Measurements from ENCODE around the gene TEC. TPM values are rescaled to one million over a fixed set of nuclear protein-coding genes. Genes with fewer than 3 reads are reported as not detected.

Gene TEC
- total and polyA plus RNA-seq, 2 experiments from 2014 or later, result 2.9 to 3.0 TPM

GRCh38 chr4:48116582-48116981, 153.1 kb downstream of the TEC start:
- TF ChIP-seq CREB1 (CRISPR knock-in tag; IDR thresholded peaks at IDR 0.05; ENCODE audit: low read depth), result no peak

GRCh38 chr4:48114412-48114811, 155.2 kb downstream of the TEC start:
- Histone ChIP-seq H3K79me2 (replicated peaks; ENCODE audit: insufficient read depth) (no peaks in the 10 kb centered on the region), H3K4me1 (ENCODE audit: insufficient read depth) (peaks cover 18% of the 10 kb centered on the region), H3F3A (replicated peaks; ENCODE audit: low read depth) (no peaks in the 10 kb centered on the region), H3K4me3 (no peak overlapping the region), H3K27me3 (ENCODE audit: insufficient read depth) (no peaks in the 10 kb centered on the region), H3K36me3 (ENCODE audit: insufficient read depth) (no peaks in the 10 kb centered on the region), H3K27ac (ENCODE audit: low read depth) (no peak overlapping the region), H3K9me2 (ENCODE audit: insufficient read depth) (no peaks in the 10 kb centered on the region), H3K4me2 (no peak overlapping the region), H4K20me1 (replicated peaks; ENCODE audit: insufficient read depth) (no peaks in the 10 kb centered on the region), H2AFZ (no peak overlapping the region)
- DNase-seq (ENCODE audit: low spot score) (no peak), ATAC-seq (no peak)
- peaks cover 34% of the 10 kb centered on the region for H3K4me1 Mint-ChIP-seq
- no peaks in the 10 kb centered on the region for H3K9me3 Mint-ChIP-seq
- peaks cover 2% of the 10 kb centered on the region for H3K27me3 Mint-ChIP-seq (ENCODE audit: insufficient read depth, low read depth, poor library complexity)
- no peak overlapping the region for H3K4me3 Mint-ChIP-seq
- H3K27ac Mint-ChIP-seq, result peak overlapping the region; percentile 7; the same call in 1 of the 2 replicates
- H3K36me3 Mint-ChIP-seq (ENCODE audit: low read depth), result no peaks in the 10 kb centered on the region
- TF ChIP-seq EZH2 (IDR thresholded peaks at IDR 0.05; ENCODE audit: low read depth, unreplicated experiment) (no peak), NANOG (IDR thresholded peaks at IDR 0.05; ENCODE audit: borderline replicate concordance) (no peak), POLR2AphosphoS5 (IDR thresholded peaks at IDR 0.05; ENCODE audit: low read depth) (no peak), CREB1 (CRISPR knock-in tag; IDR thresholded peaks at IDR 0.05; ENCODE audit: low read depth) (no peak), ZNF331 (CRISPR knock-in tag; IDR thresholded peaks at IDR 0.05; ENCODE audit: low read depth) (no peak), STAT1 (IDR thresholded peaks at IDR 0.05; ENCODE audit: unreplicated experiment) (no peak), JUNB (IDR thresholded peaks at IDR 0.05; ENCODE audit: unreplicated experiment) (no peak), ZNF462 (CRISPR knock-in tag; IDR thresholded peaks at IDR 0.05) (no peak), ETS1 (IDR thresholded peaks at IDR 0.05) (no peak), CTCF (conservative IDR thresholded peaks at IDR 0.05; ENCODE audit: low read depth in 2 of 2) (no peak), EZH2phosphoT487 (IDR thresholded peaks at IDR 0.05; ENCODE audit: unreplicated experiment) (no peak), ZNF114 (CRISPR knock-in tag; IDR thresholded peaks at IDR 0.05) (no peak)

More at GRCh38 chr4:48116582-48116981, 153.1 kb downstream of the TEC start:
- no peak overlapping the region for H3K27ac Mint-ChIP-seq
- ATAC-seq, result peak; percentile 84
- Histone ChIP-seq H4K20me1 (replicated peaks; ENCODE audit: insufficient read depth) (no peaks in the 10 kb centered on the region), H3K27ac (ENCODE audit: low read depth) (no peak overlapping the region), H3K79me2 (replicated peaks; ENCODE audit: insufficient read depth) (no peaks in the 10 kb centered on the region), H3K36me3 (ENCODE audit: insufficient read depth) (no peaks in the 10 kb centered on the region), H3K4me1 (ENCODE audit: insufficient read depth) (peaks cover 5% of the 10 kb centered on the region), H3F3A (replicated peaks; ENCODE audit: low read depth) (no peaks in the 10 kb centered on the region), H3K9me2 (ENCODE audit: insufficient read depth) (no peaks in the 10 kb centered on the region), H3K27me3 (ENCODE audit: insufficient read depth) (no peaks in the 10 kb centered on the region), H2AFZ (peak overlapping the region; percentile 56; the same call in 1 of the 2 replicates), H3K4me2 (no peak overlapping the region), H3K4me3 (no peak overlapping the region)
- peaks cover 2% of the 10 kb centered on the region for H3K27me3 Mint-ChIP-seq (ENCODE audit: insufficient read depth, low read depth, poor library complexity)
- no peak overlapping the region for H3K4me3 Mint-ChIP-seq
- peak; percentile 26 for DNase-seq (ENCODE audit: low spot score)
- H3K4me1 Mint-ChIP-seq, result peaks cover 21% of the 10 kb centered on the region
- no peaks in the 10 kb centered on the region for H3K36me3 Mint-ChIP-seq (ENCODE audit: low read depth)
- no peaks in the 10 kb centered on the region for H3K9me3 Mint-ChIP-seq
